H1 (cell line): ENCODE measurements around the gene IRS1. TPM values are rescaled to one million over a fixed set of nuclear protein-coding genes. Genes with fewer than 3 reads are reported as not detected.

Source experiments
- CTCF ChIA-PET: fragments of 300-600 bp; sonication (Branson Sonifier 250); formaldehyde crosslinking; loops from one replicate; lab custom pipeline; 2021; ENCODE audit not compliant: partially characterized antibody; lab: Charles Lee
- POLR2A ChIA-PET: fragments of 300-600 bp; sonication (Branson Sonifier 250); formaldehyde crosslinking; loops from one replicate; lab custom pipeline; 2021; ENCODE audit warnings: inconsistent platforms; ENCODE audit not compliant: partially characterized antibody; lab: Charles Lee
- DNase-seq, 2 experiments: peaks; one replicate each; pipeline versions ENCODE4 v3.0.0 to v3.0.0-alpha.2; 2010 to 2022; ENCODE audit warnings: low spot score in 2 of 2, low read depth in 1 of 2, mixed read lengths in 1 of 2
- FAIRE-seq: peaks from 2 replicates; lab custom pipeline; 2011; peaks lifted over from hg19 to GRCh38; lab: Jason Lieb, UNC
- H2AFZ ChIP-seq: 2 replicates; pipeline ENCODE4 v1.8.1; 2012; ENCODE audit warnings: low read length, inconsistent platforms
- H2AK5ac ChIP-seq: 2 replicates; pipeline ENCODE4 v1.6.1; 2013; ENCODE audit warnings: low read depth, low read length
- H2BK120ac ChIP-seq: replicated peaks from 2 replicates; pipeline ENCODE3; 2013; ENCODE audit warnings: low read depth, low read length, inconsistent platforms
- H2BK12ac ChIP-seq: 2 replicates; pipeline ENCODE4 v1.6.1; 2013; ENCODE audit warnings: low read depth, low read length
- H2BK15ac ChIP-seq: 2 replicates; pipeline ENCODE4 v1.6.1; 2013; ENCODE audit warnings: low read length
- H2BK20ac ChIP-seq: 2 replicates; pipeline ENCODE4 v1.6.1; 2013; ENCODE audit warnings: low read length
- H2BK5ac ChIP-seq: 2 replicates; pipeline ENCODE4 v1.6.1; 2013; ENCODE audit warnings: low read depth, low read length
- H3K14ac ChIP-seq: 2 replicates; pipeline ENCODE4 v1.6.1; 2013; ENCODE audit warnings: inconsistent platforms; ENCODE audit not compliant: insufficient read length
- H3K18ac ChIP-seq: 2 replicates; pipeline ENCODE4 v1.6.1; 2013; ENCODE audit warnings: low read length; ENCODE audit errors: extremely low read depth
- H3K23ac ChIP-seq: 2 replicates; pipeline ENCODE4 v1.6.1; 2013; ENCODE audit warnings: inconsistent platforms; ENCODE audit not compliant: insufficient read length
- H3K23me2 ChIP-seq: 2 replicates; pipeline ENCODE4 v1.6.1; 2013; ENCODE audit warnings: low read depth, low read length
- H3K27ac ChIP-seq: 2 replicates; pipeline ENCODE4 v1.6.1; 2011; ENCODE audit warnings: low read depth, low read length, inconsistent platforms
- H3K27me3 ChIP-seq, 4 experiments: replicated peaks in 1 of 4; 1 replicate in 1 of 4; 2 replicates in 3 of 4; pipeline versions ENCODE4 v1.6.1 to v1.8.1; 2011 to 2013; ENCODE audit warnings: low read length in 3 of 4, mild to moderate bottlenecking in 3 of 4, inconsistent platforms in 2 of 4, mixed read lengths in 2 of 4, moderate library complexity in 1 of 4; ENCODE audit not compliant: control insufficient read depth in 3 of 4, insufficient read depth in 3 of 4; ENCODE audit errors: extremely low read depth in 1 of 4
- H3K36me3 ChIP-seq, 4 experiments: 2 replicates each; pipeline versions ENCODE4 v1.6.1 to v1.8.1; 2011 to 2013; ENCODE audit warnings: mild to moderate bottlenecking in 4 of 4, low read length in 3 of 4, moderate library complexity in 2 of 4, control low read depth in 1 of 4, inconsistent platforms in 1 of 4; ENCODE audit not compliant: insufficient read depth in 4 of 4, control insufficient read depth in 2 of 4
- H3K4ac ChIP-seq: replicated peaks from 2 replicates; pipeline ENCODE3; 2013; ENCODE audit warnings: low read length, low read depth, mixed read lengths, inconsistent platforms; ENCODE audit not compliant: insufficient read length
- H3K4me1 ChIP-seq, 4 experiments: replicated peaks in 1 of 4; 1 replicate in 1 of 4; 2 replicates in 3 of 4; pipeline versions ENCODE4 v1.6.1 to v1.8.1; 2011 to 2013; ENCODE audit warnings: low read length in 3 of 4, inconsistent platforms in 2 of 4, mixed read lengths in 1 of 4; ENCODE audit not compliant: insufficient read depth in 4 of 4, control insufficient read depth in 3 of 4
- H3K4me2 ChIP-seq, 2 experiments: 2 replicates each; pipeline versions ENCODE4 v1.6.1 to v1.8.1; 2011 to 2013; ENCODE audit warnings: low read depth in 2 of 2, low read length in 2 of 2, control low read depth in 1 of 2, inconsistent platforms in 1 of 2, mild to moderate bottlenecking in 1 of 2; ENCODE audit not compliant: insufficient read depth in 1 of 2
- H3K4me3 ChIP-seq, 4 experiments: fragments of 200-600, 300-600 bp in 1 of 4; sonication (generic), shearing (Covaris generic), sonication (Bioruptor Twin) in 1 of 4; 2 replicates each; pipeline versions ENCODE4 v1.5.1 to v1.8.1; 2011 to 2016; ENCODE audit warnings: low read length in 4 of 4, low read depth in 3 of 4, control low read depth in 2 of 4, inconsistent platforms in 2 of 4, mild to moderate bottlenecking in 2 of 4, mixed read lengths in 1 of 4, moderate library complexity in 1 of 4; ENCODE audit not compliant: insufficient read depth in 2 of 4; ENCODE audit errors: extremely low read depth in 1 of 4
- H3K56ac ChIP-seq: replicated peaks from 2 replicates; pipeline ENCODE3; 2013; ENCODE audit warnings: low read depth, mild to moderate bottlenecking, mixed read lengths, low read length, inconsistent platforms; ENCODE audit not compliant: insufficient read length
- H3K79me1 ChIP-seq: 2 replicates; pipeline ENCODE4 v1.6.1; 2013; ENCODE audit warnings: low read depth, low read length, control low read depth
- H3K79me2 ChIP-seq, 2 experiments: 2 replicates each; pipeline versions ENCODE4 v1.6.1 to v1.8.1; 2012 to 2013; ENCODE audit warnings: low read length in 2 of 2, mild to moderate bottlenecking in 2 of 2, inconsistent platforms in 1 of 2; ENCODE audit not compliant: insufficient read depth in 2 of 2, control insufficient read depth in 1 of 2
- H3K9ac ChIP-seq, 4 experiments: replicated peaks in 1 of 4; 1 replicate in 1 of 4; 2 replicates in 3 of 4; pipeline versions ENCODE4 v1.6.1 to v1.8.1; 2011 to 2013; ENCODE audit warnings: low read depth in 3 of 4, low read length in 3 of 4, control low read depth in 2 of 4, mild to moderate bottlenecking in 2 of 4, moderate library complexity in 2 of 4, inconsistent platforms in 1 of 4; ENCODE audit errors: extremely low read depth in 1 of 4
- H3K9me3 ChIP-seq, 2 experiments: 2 replicates each; pipeline versions ENCODE4 v1.6.1 to v1.8.1; 2012 to 2013; ENCODE audit warnings: mild to moderate bottlenecking in 2 of 2, moderate library complexity in 2 of 2, control low read depth in 1 of 2, inconsistent platforms in 1 of 2, low read depth in 1 of 2, low read length in 1 of 2, mixed read lengths in 1 of 2; ENCODE audit not compliant: insufficient read depth in 2 of 2
- H4K20me1 ChIP-seq, 2 experiments: replicated peaks in 1 of 2; 2 replicates each; pipeline versions ENCODE3 to v1.8.1; 2011 to 2013; ENCODE audit warnings: inconsistent platforms in 2 of 2, low read length in 2 of 2, mild to moderate bottlenecking in 1 of 2; ENCODE audit not compliant: insufficient read depth in 2 of 2, control insufficient read depth in 1 of 2
- H4K5ac ChIP-seq: 2 replicates; pipeline ENCODE4 v1.6.1; 2013; ENCODE audit warnings: low read length, low read depth, mixed read lengths, inconsistent platforms; ENCODE audit not compliant: insufficient read length
- H4K8ac ChIP-seq: 2 replicates; pipeline ENCODE4 v1.8.0; 2013; ENCODE audit warnings: mild to moderate bottlenecking, moderate library complexity, low read length, inconsistent platforms; ENCODE audit not compliant: insufficient read depth; ENCODE audit errors: extremely low read depth
- H4K91ac ChIP-seq: replicated peaks from 2 replicates; pipeline ENCODE3; 2013; ENCODE audit warnings: low read length, mixed read lengths, inconsistent platforms; ENCODE audit not compliant: insufficient read length
- CTCF ChIP-seq, 3 experiments: IDR thresholded peaks; 1 replicate in 2 of 3; 2 replicates in 1 of 3; pipeline versions ENCODE4 v1.5.1 to v1.6.1; 2011; ENCODE audit warnings: low read length in 3 of 3, mild to moderate bottlenecking in 3 of 3, inconsistent platforms in 2 of 3, low read depth in 1 of 3, moderate library complexity in 1 of 3; ENCODE audit not compliant: insufficient read depth in 1 of 3; ENCODE audit errors: control extremely low read depth in 1 of 3
- EP300 ChIP-seq, 2 experiments: IDR thresholded peaks; 1 replicate in 1 of 2; 2 replicates in 1 of 2; pipeline ENCODE4 v1.6.1; 2011 to 2012; ENCODE audit warnings: low read depth in 2 of 2, low read length in 2 of 2, mild to moderate bottlenecking in 2 of 2, borderline replicate concordance in 1 of 2, inconsistent platforms in 1 of 2, moderate library complexity in 1 of 2
- HDAC6 ChIP-seq: IDR thresholded peaks from one replicate; pipeline ENCODE4 v1.7.1; 2012; ENCODE audit warnings: low read depth, mild to moderate bottlenecking, inconsistent platforms, low read length, moderate library complexity
- JUND ChIP-seq: IDR thresholded peaks from 2 replicates; pipeline ENCODE4 v1.6.1; 2011; ENCODE audit warnings: mild to moderate bottlenecking, improper control_type of control experiment, low read length
- POU5F1 ChIP-seq: IDR thresholded peaks from 2 replicates; pipeline ENCODE4 v1.6.1; 2011; ENCODE audit warnings: low read depth, mild to moderate bottlenecking, low read length, moderate library complexity
- TAF1 ChIP-seq: IDR thresholded peaks from 2 replicates; pipeline ENCODE4 v1.6.1; 2011; ENCODE audit warnings: mild to moderate bottlenecking, low read depth, low read length
- TBP ChIP-seq: IDR thresholded peaks from 2 replicates; pipeline ENCODE4 v1.6.1; 2011; ENCODE audit warnings: low read depth, low read length, improper control_type of control experiment
- ZNF274 ChIP-seq: IDR thresholded peaks from 2 replicates; pipeline ENCODE4 v1.7.0; 2012; ENCODE audit warnings: low read length, borderline replicate concordance; ENCODE audit errors: extremely low read depth
- WGBS, 2 experiments: shearing (Covaris generic) in 1 of 2; methylation state at CpG; one replicate each; pipeline versions ENCODE4 v1.1.6 to v1.1.7; 2013 to 2015; ENCODE audit warnings: low lambda C conversion rate in 2 of 2, mixed read lengths in 2 of 2, inconsistent platforms in 1 of 2, low coverage in 1 of 2, missing lambda C conversion rate in 1 of 2; ENCODE audit not compliant: insufficient replicate concordance in 2 of 2, insufficient coverage in 1 of 2, insufficient read length in 1 of 2; ENCODE audit errors: extremely low coverage in 1 of 2, missing lambda C conversion rate in 1 of 2; 5-methylcytosine and 5-hydroxymethylcytosine counted together
- polyA plus RNA-seq, 7 experiments: library from polyadenylated mRNA; depleted of rRNA in 3 of 7; stranded (reverse) in 5 of 7; unstranded in 2 of 7; fragments of >200 nt in 5 of 7; fragments of 200-250 nt in 2 of 7; gene quantifications; 1 replicate in 5 of 7; 2 replicates in 1 of 7; 4 replicates in 1 of 7; pipeline versions ENCODE4 v1.2.1 to v1.2.3, GENCODE V29; 2011 to 2013; ENCODE audit warnings: missing spikeins in 2 of 7, mixed read lengths in 2 of 7
- total RNA-seq: library from RNA; stranded (reverse); fragmentation: NEBNext Ultra II Directional; extraction: Animal tissue kit (Norgen Biotek cat#: 25700); gene quantifications from 2 replicates; pipeline ENCODE4 v1.2.1, GENCODE V29; 2021
- TF ChIP-seq, protein P1 (sequence below): IDR thresholded peaks from 2 replicates; pipeline ENCODE4 v1.6.1; 2012; ENCODE audit warnings: low read length, inconsistent platforms

The IRS1 gene
- total and polyA plus RNA-seq, 2 of the 8 experiments (the other 6 are each of a cell fraction or from before 2014, with no cell fraction given): 9.1 to 26.9 TPM

GRCh38 chr2:226839951-226840350, 40.3 kb upstream of the IRS1 start:
- H4K8ac ChIP-seq: no peak overlapping the region
- peaks cover 0 to 10% of the 10 kb centered on the region in 2 experiments; a peak in 2 of 4 replicates for H3K79me2 ChIP-seq
- no peaks in the 10 kb centered on the region for H3K79me1 ChIP-seq
- H3K27ac ChIP-seq: no peak overlapping the region
- H4K20me1 ChIP-seq: no peaks in the 10 kb centered on the region
- peaks cover 0 to 6% (median 0%) of the 10 kb centered on the region in 4 experiments; a peak in 3 of 7 replicates for H3K27me3 ChIP-seq
- no peak overlapping the region for H3K4me3 ChIP-seq
- H3K18ac ChIP-seq: no peak overlapping the region
- H3K56ac ChIP-seq: no peak overlapping the region
- no peak overlapping the region for H3K9ac ChIP-seq
- H2BK120ac ChIP-seq: no peak overlapping the region
- no peak overlapping the region for H3K14ac ChIP-seq
- CTCF ChIA-PET: interaction anchor here (1.6 to 2.0 kb wide), 2 partner anchors 9 to 37 kb away, joined by 4 to 9 read pairs; no protein-coding TSS in a partner anchor
- H3K23ac ChIP-seq: no peak overlapping the region
- no peaks in the 10 kb centered on the region for H3K9me3 ChIP-seq
- H2BK20ac ChIP-seq: no peak overlapping the region
- H3K4me1 ChIP-seq: peaks cover 0 to 5% (median 1%) of the 10 kb centered on the region in 4 experiments; a peak in 5 of 7 replicates
- DNase-seq (no peak), FAIRE-seq (no peak)
- H4K91ac ChIP-seq: no peak overlapping the region
- H4K5ac ChIP-seq: no peak overlapping the region
- H2BK15ac ChIP-seq: no peak overlapping the region
- H3K23me2 ChIP-seq: peaks cover 6% of the 10 kb centered on the region; the same call in 1 of the 2 replicates
- WGBS, 2 experiments: 88% methylated on average over 2 of the region's 2 CpGs; no CpG with 5 or more reads in 1 of the 2 experiments
- no peak overlapping the region for H2AK5ac ChIP-seq
- no peak overlapping the region for H2AFZ ChIP-seq
- H2BK12ac ChIP-seq: no peak overlapping the region
- no peak overlapping the region for H3K4ac ChIP-seq
- POLR2A ChIA-PET: interaction anchor here (0.7 to 1.4 kb wide), 2 partner anchors 8 to 106 kb away, joined by 3 to 4 read pairs; no protein-coding TSS in a partner anchor
- H3K4me2 ChIP-seq: no peak overlapping the region
- no peak overlapping the region for H2BK5ac ChIP-seq
- peaks cover 0 to 8% (median 0%) of the 10 kb centered on the region in 4 experiments; a peak in 1 of 8 replicates for H3K36me3 ChIP-seq
- no peak for TF ChIP-seq HDAC6
- no peak for TF ChIP-seq TBP
- no peak for TF ChIP-seq ZNF274
- no peak for TF ChIP-seq EP300 (IDR thresholded peaks at IDR 0.05; ENCODE audit: borderline replicate concordance in 1 of 2, low read depth in 2 of 2, low read length in 2 of 2)
- TF ChIP-seq, protein P1, sequence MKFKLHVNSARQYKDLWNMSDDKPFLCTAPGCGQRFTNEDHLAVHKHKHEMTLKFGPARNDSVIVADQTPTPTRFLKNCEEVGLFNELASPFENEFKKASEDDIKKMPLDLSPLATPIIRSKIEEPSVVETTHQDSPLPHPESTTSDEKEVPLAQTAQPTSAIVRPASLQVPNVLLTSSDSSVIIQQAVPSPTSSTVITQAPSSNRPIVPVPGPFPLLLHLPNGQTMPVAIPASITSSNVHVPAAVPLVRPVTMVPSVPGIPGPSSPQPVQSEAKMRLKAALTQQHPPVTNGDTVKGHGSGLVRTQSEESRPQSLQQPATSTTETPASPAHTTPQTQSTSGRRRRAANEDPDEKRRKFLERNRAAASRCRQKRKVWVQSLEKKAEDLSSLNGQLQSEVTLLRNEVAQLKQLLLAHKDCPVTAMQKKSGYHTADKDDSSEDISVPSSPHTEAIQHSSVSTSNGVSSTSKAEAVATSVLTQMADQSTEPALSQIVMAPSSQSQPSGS: no peak
- TF ChIP-seq CTCF (IDR thresholded peaks at IDR 0.05; ENCODE audit: control extremely low read depth in 1 of 3, insufficient read depth in 1 of 3, low read depth in 1 of 3, low read length in 3 of 3): no peak
- no peak for TF ChIP-seq TAF1
- TF ChIP-seq POU5F1: no peak
- TF ChIP-seq JUND: no peak
